HepG2 (cell line): ENCODE data around the gene NUP214.

Source experiments
- DNMT1 ChIP-seq: sonication (generic); formaldehyde crosslinking; IDR thresholded peaks from 2 replicates; pipeline ENCODE4 v1.5.1; 2020; ENCODE audit warnings: mild to moderate bottlenecking, missing genetic modification reagents
- HDAC2 ChIP-seq: sonication (generic); formaldehyde crosslinking; IDR thresholded peaks from 2 replicates; pipeline ENCODE4 v1.4.0; 2020; ENCODE audit warnings: missing genetic modification reagents
- HIVEP1 ChIP-seq: sonication (generic); formaldehyde crosslinking; IDR thresholded peaks from 2 replicates; pipeline ENCODE4 v1.4.0; 2020; ENCODE audit warnings: mild to moderate bottlenecking, missing genetic modification reagents
- POLR2A ChIP-seq, 2 experiments: IDR thresholded peaks; 2 replicates each; pipeline ENCODE4 v1.6.1; 2011; ENCODE audit warnings: low read depth in 2 of 2, low read length in 2 of 2, mild to moderate bottlenecking in 1 of 2, moderate library complexity in 1 of 2; ENCODE audit not compliant: insufficient read depth in 1 of 2
- ZNF746 ChIP-seq: sonication (generic); formaldehyde crosslinking; IDR thresholded peaks from 2 replicates; pipeline ENCODE4 v1.8.0; 2022; ENCODE audit warnings: mild to moderate bottlenecking, missing genetic modification reagents

GRCh38 chr9:131187957-131188356, 62.6 kb downstream of the NUP214 start:
- no peak for TF ChIP-seq DNMT1
- no peak for TF ChIP-seq ZNF746 (CRISPR knock-in tag)
- TF ChIP-seq HDAC2 (CRISPR knock-in tag): no peak
- TF ChIP-seq POLR2A (IDR thresholded peaks at IDR 0.05; ENCODE audit: insufficient read depth in 1 of 2, low read depth in 2 of 2, low read length in 2 of 2): no peak
- no peak for TF ChIP-seq HIVEP1 (CRISPR knock-in tag)
